ENCODE data around the gene FOXB2. TPM values are rescaled to one million over a fixed set of nuclear protein-coding genes. Genes with fewer than 3 reads are reported as not detected.

The FOXB2 gene
- total RNA-seq, 5 donors from 2014 or later (not counting 1 experiment from before 2014, with no cell fraction given): not detected

DNA sequence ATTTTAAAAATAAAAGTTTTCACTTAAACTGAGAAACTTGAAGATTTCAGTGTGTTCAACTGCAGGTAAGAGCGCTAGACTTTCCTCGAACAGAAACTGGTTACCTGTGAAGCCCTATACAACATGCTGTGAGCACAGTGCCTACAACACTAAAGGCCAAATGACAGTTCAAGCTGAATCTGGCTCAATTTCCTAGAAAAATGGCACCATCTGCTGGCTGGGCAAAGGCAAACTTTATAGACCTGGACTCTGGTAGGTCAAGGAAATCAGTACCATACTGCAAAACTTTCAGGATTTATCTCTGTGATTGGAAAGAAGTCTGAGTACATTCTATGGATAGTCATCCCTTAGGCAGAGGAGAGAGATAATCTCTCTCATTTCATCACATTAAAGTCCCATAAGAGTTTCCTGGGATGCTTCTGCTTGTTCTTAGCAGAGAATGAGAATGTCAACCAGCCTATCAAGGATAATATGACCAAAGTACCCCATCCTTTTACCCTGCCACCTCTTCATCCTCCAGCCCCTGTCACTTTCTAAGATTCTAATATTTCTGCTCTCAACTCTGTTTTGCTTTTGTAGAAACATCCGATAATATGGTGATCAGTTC is 31.8 kb upstream of the FOXB2 start:
- Mint-ChIP-seq H3K4me1 (no peaks in the 10 kb centered on the region), H3K4me3 (no peak overlapping the region), H3K27me3 (peaks cover 4% of the 10 kb centered on the region in 2 donors), H3K36me3 (no peaks in the 10 kb centered on the region), H3K27ac (no peak overlapping the region), H3K9me3 (no peaks in the 10 kb centered on the region)
- ATAC-seq (replicated peaks in 1 of 4) (no peak), DNase-seq (peak in 1 of 35 experiments; percentile 8)
- Histone ChIP-seq H3K9me3 (no peaks in the 10 kb centered on the region), H3K4me1 (ENCODE audit: control insufficient read depth in 1 of 2, extremely low read depth in 1 of 2, insufficient read depth in 2 of 2, low read length in 2 of 2) (no peaks in the 10 kb centered on the region), H3K36me3 (ENCODE audit: control insufficient read depth in 2 of 2, extremely low read depth in 1 of 2, insufficient read depth in 1 of 2, low read length in 1 of 2) (no peaks in the 10 kb centered on the region), H3K27ac (ENCODE audit: low read length) (no peak overlapping the region), H3K4me3 (ENCODE audit: control insufficient read depth in 1 of 2, extremely low read depth in 1 of 2, low read length in 1 of 2) (no peak overlapping the region), H3K27me3 (replicated peaks in 1 of 2; ENCODE audit: control insufficient read depth in 2 of 2, extremely low read depth in 1 of 2, insufficient read depth in 2 of 2, low read length in 1 of 2) (peaks cover 0 to 10% of the 10 kb centered on the region in 2 experiments)
- POLR2A ChIA-PET: no interaction called here
- CTCF ChIA-PET: no interaction called here
- 71% methylated on average over 2 of the region's 3 CpGs for WGBS (ENCODE audit: insufficient coverage)

DNA sequence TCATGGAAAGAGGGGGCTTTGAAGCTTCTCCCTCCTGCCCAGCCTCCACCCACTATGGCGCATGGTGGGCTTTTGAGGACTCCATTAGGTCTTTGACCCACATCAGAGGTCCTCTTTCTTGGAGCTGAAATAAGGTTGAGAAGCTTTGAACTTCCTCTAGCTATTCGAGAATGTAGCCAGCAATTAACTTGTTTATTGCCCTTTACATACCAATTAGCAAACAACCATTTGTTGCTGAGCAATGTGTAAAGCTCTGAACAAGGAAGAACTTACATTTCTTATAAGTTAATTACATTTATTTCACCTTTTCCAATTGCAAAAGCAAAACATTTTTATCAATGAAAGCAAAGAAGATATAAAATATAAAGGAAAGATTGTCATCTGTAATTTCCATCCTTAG is 30.5 kb upstream of the FOXB2 start:
- Mint-ChIP-seq H3K27ac (no peak overlapping the region), H3K36me3 (no peaks in the 10 kb centered on the region), H3K4me3 (no peak overlapping the region), H3K27me3 (peaks cover 4% of the 10 kb centered on the region in 2 donors), H3K4me1 (no peaks in the 10 kb centered on the region), H3K9me3 (no peaks in the 10 kb centered on the region)
- WGBS (ENCODE audit: insufficient coverage): no CpG with 5 or more reads among the region's 2 CpGs
- DNase-seq (no peak), ATAC-seq (replicated peaks in 1 of 4) (no peak)
- Histone ChIP-seq H3K4me1 (ENCODE audit: control insufficient read depth in 1 of 2, extremely low read depth in 1 of 2, insufficient read depth in 2 of 2, low read length in 2 of 2) (no peaks in the 10 kb centered on the region), H3K36me3 (ENCODE audit: control insufficient read depth in 2 of 2, extremely low read depth in 1 of 2, insufficient read depth in 1 of 2, low read length in 1 of 2) (no peaks in the 10 kb centered on the region), H3K27me3 (replicated peaks in 1 of 2; ENCODE audit: control insufficient read depth in 2 of 2, extremely low read depth in 1 of 2, insufficient read depth in 2 of 2, low read length in 1 of 2) (peaks cover 0 to 15% of the 10 kb centered on the region in 2 experiments), H3K9me3 (no peaks in the 10 kb centered on the region), H3K27ac (ENCODE audit: low read length) (no peak overlapping the region), H3K4me3 (ENCODE audit: control insufficient read depth in 1 of 2, extremely low read depth in 1 of 2, low read length in 1 of 2) (no peak overlapping the region)
- ChIA-PET POLR2A (no interaction called here), CTCF (no interaction called here)

DNA sequence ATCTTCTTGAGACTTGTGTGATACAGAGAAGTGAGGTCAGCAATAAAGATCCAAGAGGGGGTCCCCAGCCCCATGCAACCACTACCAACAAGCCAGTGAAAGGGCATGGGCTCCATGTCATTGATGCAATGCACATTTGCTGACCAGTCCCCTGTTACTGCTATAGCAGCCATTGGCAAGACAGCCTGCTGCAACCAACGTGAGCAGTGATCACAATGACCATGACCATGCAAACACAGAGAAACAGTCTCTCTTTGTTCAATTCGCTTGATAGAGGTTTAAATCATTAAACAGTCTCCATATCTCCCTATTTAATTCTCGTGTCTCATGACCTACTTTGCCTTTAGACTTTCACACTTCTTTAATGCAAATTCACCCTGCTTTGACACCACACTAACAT is 30.0 kb upstream of the FOXB2 start:
- no peaks in the 10 kb centered on the region for H3K9me3 ChIP-seq
- 61% methylated on average over 3 of the region's 3 CpGs for WGBS (ENCODE audit: insufficient coverage)

DNA sequence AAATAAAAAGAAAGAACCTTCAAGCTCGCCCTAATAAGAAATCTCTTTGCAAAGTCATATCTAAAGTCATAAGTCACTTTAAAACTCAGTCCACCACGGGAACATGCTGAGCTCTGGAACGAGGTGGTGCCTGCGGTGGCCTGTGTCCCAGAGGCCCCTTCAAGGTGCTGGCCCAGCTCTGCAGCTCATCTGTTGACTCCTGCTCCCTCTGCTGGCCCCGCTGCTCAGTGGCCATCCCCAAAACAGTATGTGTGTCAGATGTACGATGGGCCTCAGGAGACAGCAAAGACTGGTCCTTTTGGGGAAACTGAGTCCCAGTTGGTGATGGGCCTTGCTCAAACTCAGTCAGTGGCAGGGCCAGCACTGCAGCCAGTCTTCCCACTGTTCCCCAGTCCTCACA is 22.8 kb upstream of the FOXB2 start:
- POLR2A ChIA-PET: no interaction called here
- Mint-ChIP-seq H3K4me3 (no peak overlapping the region), H3K27me3 (peaks cover 15 to 17% of the 10 kb centered on the region in 2 donors), H3K27ac (no peak overlapping the region), H3K36me3 (no peaks in the 10 kb centered on the region), H3K9me3 (no peaks in the 10 kb centered on the region), H3K4me1 (no peaks in the 10 kb centered on the region)
- ATAC-seq (replicated peaks in 1 of 4) (no peak), DNase-seq (no peak)
- WGBS (ENCODE audit: insufficient coverage): 18% methylated on average over 6 of the region's 6 CpGs
- Histone ChIP-seq H3K4me3 (ENCODE audit: control insufficient read depth in 1 of 2, extremely low read depth in 1 of 2, low read length in 1 of 2) (no peak overlapping the region), H3K4me1 (ENCODE audit: control insufficient read depth in 1 of 2, extremely low read depth in 1 of 2, insufficient read depth in 2 of 2, low read length in 2 of 2) (no peaks in the 10 kb centered on the region), H3K27ac (ENCODE audit: low read length) (no peak overlapping the region), H3K9me3 (no peaks in the 10 kb centered on the region), H3K36me3 (ENCODE audit: control insufficient read depth in 2 of 2, extremely low read depth in 1 of 2, insufficient read depth in 1 of 2, low read length in 1 of 2) (no peaks in the 10 kb centered on the region), H3K27me3 (replicated peaks in 1 of 2; ENCODE audit: control insufficient read depth in 2 of 2, extremely low read depth in 1 of 2, insufficient read depth in 2 of 2, low read length in 1 of 2) (peaks cover 0 to 16% of the 10 kb centered on the region in 2 experiments)
- CTCF ChIA-PET: no interaction called here

More for the DNA sequence above, 30.0 kb upstream of the FOXB2 start:
- no peak overlapping the region for H3K27ac ChIP-seq (ENCODE audit: low read length)
- H3K4me3 Mint-ChIP-seq: no peak overlapping the region
- no peak overlapping the region for H3K27ac Mint-ChIP-seq
- H3K4me1 ChIP-seq (ENCODE audit: control insufficient read depth in 1 of 2, extremely low read depth in 1 of 2, insufficient read depth in 2 of 2, low read length in 2 of 2): no peaks in the 10 kb centered on the region
- H3K27me3 ChIP-seq (replicated peaks in 1 of 2; ENCODE audit: control insufficient read depth in 2 of 2, extremely low read depth in 1 of 2, insufficient read depth in 2 of 2, low read length in 1 of 2): peaks cover 0 to 9% of the 10 kb centered on the region in 2 experiments
- H3K9me3 Mint-ChIP-seq: no peaks in the 10 kb centered on the region
- ChIA-PET CTCF (interaction anchor here in 1 of 2 donors (0.7 kb wide), 1 partner anchor 13 kb away, joined by 5 read pairs; no protein-coding TSS in a partner anchor), POLR2A (no interaction called here)
- H3K36me3 ChIP-seq (ENCODE audit: control insufficient read depth in 2 of 2, extremely low read depth in 1 of 2, insufficient read depth in 1 of 2, low read length in 1 of 2): no peaks in the 10 kb centered on the region
- no peak for DNase-seq
- no peak for ATAC-seq (replicated peaks in 1 of 4)
- H3K4me1 Mint-ChIP-seq: no peaks in the 10 kb centered on the region
- H3K36me3 Mint-ChIP-seq: no peaks in the 10 kb centered on the region
- H3K27me3 Mint-ChIP-seq: peaks cover 4% of the 10 kb centered on the region in 2 donors
- H3K4me3 ChIP-seq (ENCODE audit: control insufficient read depth in 1 of 2, extremely low read depth in 1 of 2, low read length in 1 of 2): no peak overlapping the region

DNA sequence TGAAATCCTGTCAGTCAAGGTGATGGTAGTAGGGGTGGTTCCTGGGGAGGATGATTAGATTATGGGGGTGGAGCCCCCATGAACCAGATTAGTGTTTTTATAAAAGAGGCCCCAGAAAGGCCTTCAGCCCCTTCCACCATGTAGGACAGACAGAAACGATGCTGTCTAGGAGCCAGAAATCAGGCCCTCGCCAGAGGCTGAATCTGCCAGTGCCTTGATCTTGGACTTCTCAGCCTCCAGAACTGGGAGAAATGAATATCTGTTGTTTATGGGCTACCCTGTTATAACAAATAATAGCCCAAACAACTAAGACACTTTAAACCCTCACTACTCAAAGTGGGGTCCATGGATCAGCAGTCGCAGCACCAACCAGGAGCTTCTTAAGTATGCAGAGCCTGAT is 20.2 kb upstream of the FOXB2 start:
- WGBS (ENCODE audit: insufficient coverage): no CpG with 5 or more reads among the region's 3 CpGs
- DNase-seq (no peak), ATAC-seq (replicated peaks in 1 of 4) (no peak)
- Histone ChIP-seq H3K27me3 (replicated peaks in 1 of 2; ENCODE audit: control insufficient read depth in 2 of 2, extremely low read depth in 1 of 2, insufficient read depth in 2 of 2, low read length in 1 of 2) (peaks cover 0 to 9% of the 10 kb centered on the region in 2 experiments), H3K36me3 (ENCODE audit: control insufficient read depth in 2 of 2, extremely low read depth in 1 of 2, insufficient read depth in 1 of 2, low read length in 1 of 2) (no peaks in the 10 kb centered on the region), H3K4me3 (ENCODE audit: control insufficient read depth in 1 of 2, extremely low read depth in 1 of 2, low read length in 1 of 2) (no peak overlapping the region), H3K27ac (ENCODE audit: low read length) (no peak overlapping the region), H3K9me3 (no peaks in the 10 kb centered on the region), H3K4me1 (ENCODE audit: control insufficient read depth in 1 of 2, extremely low read depth in 1 of 2, insufficient read depth in 2 of 2, low read length in 2 of 2) (no peaks in the 10 kb centered on the region)
- no peak overlapping the region for H3K27ac Mint-ChIP-seq
- POLR2A ChIA-PET: no interaction called here
- no peaks in the 10 kb centered on the region for H3K4me1 Mint-ChIP-seq
- H3K9me3 Mint-ChIP-seq: no peaks in the 10 kb centered on the region
- H3K4me3 Mint-ChIP-seq: no peak overlapping the region
- CTCF ChIA-PET: no interaction called here
- H3K27me3 Mint-ChIP-seq: peaks cover 27 to 37% of the 10 kb centered on the region in 2 donors
- H3K36me3 Mint-ChIP-seq: no peaks in the 10 kb centered on the region

DNA sequence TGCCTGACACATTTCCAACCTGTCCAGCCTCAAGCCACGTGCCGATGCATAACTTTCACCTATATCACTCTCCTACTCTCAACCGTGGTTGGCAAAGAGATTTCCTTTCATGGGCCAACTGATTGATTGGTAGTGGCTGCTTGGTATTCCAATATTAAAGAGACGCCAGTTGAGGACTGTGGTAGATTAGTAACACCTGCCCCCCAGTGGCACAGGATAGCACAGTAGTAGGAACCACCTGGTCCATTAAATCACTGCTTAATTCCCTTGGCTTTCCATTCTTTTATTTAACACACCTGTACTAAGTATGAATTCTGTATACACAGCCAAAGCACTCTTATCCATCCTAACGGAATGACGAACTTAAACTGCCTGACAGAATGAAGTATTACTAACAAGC is 19.1 kb upstream of the FOXB2 start:
- no peak overlapping the region for H3K27ac ChIP-seq (ENCODE audit: low read length)
- no peaks in the 10 kb centered on the region for H3K36me3 Mint-ChIP-seq
- H3K9me3 ChIP-seq: no peaks in the 10 kb centered on the region
- no peaks in the 10 kb centered on the region for H3K36me3 ChIP-seq (ENCODE audit: control insufficient read depth in 2 of 2, extremely low read depth in 1 of 2, insufficient read depth in 1 of 2, low read length in 1 of 2)
- 90% methylated on average over 2 of the region's 6 CpGs for WGBS (ENCODE audit: insufficient coverage)
- H3K27me3 ChIP-seq (replicated peaks in 1 of 2; ENCODE audit: control insufficient read depth in 2 of 2, extremely low read depth in 1 of 2, insufficient read depth in 2 of 2, low read length in 1 of 2): peaks cover 3 to 9% of the 10 kb centered on the region in 2 experiments
- no peaks in the 10 kb centered on the region for H3K9me3 Mint-ChIP-seq
- CTCF ChIA-PET: no interaction called here
- H3K4me1 Mint-ChIP-seq: no peaks in the 10 kb centered on the region
- POLR2A ChIA-PET: interaction anchor here in 1 of 2 donors (0.6 kb wide), 1 partner anchor 23 kb away, joined by 4 read pairs; no protein-coding TSS in a partner anchor
- no peaks in the 10 kb centered on the region for H3K4me1 ChIP-seq (ENCODE audit: control insufficient read depth in 1 of 2, extremely low read depth in 1 of 2, insufficient read depth in 2 of 2, low read length in 2 of 2)
- no peak overlapping the region for H3K4me3 Mint-ChIP-seq
- DNase-seq (no peak), ATAC-seq (replicated peaks in 1 of 4) (no peak)
- H3K27me3 Mint-ChIP-seq: peaks cover 31 to 45% of the 10 kb centered on the region in 2 donors
- no peak overlapping the region for H3K4me3 ChIP-seq (ENCODE audit: control insufficient read depth in 1 of 2, extremely low read depth in 1 of 2, low read length in 1 of 2)
- no peak overlapping the region for H3K27ac Mint-ChIP-seq

DNA sequence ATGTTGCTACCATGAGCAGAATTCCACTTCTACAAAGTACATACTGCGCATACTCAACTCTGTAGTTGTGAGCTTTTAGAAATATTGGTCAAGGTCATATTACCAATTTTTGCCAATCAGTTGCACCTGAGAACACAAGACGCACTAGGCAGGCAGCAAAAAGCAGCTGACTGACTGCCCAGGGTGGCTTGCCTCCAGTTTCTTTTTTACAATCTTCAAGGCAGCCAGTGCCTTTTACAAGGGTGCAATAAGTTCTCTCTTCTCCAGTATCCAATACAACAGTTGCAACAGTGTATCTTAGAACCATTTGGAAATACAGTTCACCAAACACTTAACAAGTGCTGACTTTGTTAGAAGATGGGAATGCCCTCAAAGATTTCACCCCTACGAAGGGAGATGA is 16.1 kb upstream of the FOXB2 start:
- Mint-ChIP-seq H3K4me1 (no peaks in the 10 kb centered on the region), H3K27ac (no peak overlapping the region), H3K27me3 (peaks cover 40 to 51% of the 10 kb centered on the region in 2 donors), H3K9me3 (no peaks in the 10 kb centered on the region), H3K36me3 (no peaks in the 10 kb centered on the region), H3K4me3 (no peak overlapping the region)
- Histone ChIP-seq H3K4me3 (ENCODE audit: control insufficient read depth in 1 of 2, extremely low read depth in 1 of 2, low read length in 1 of 2) (no peak overlapping the region), H3K4me1 (ENCODE audit: control insufficient read depth in 1 of 2, extremely low read depth in 1 of 2, insufficient read depth in 2 of 2, low read length in 2 of 2) (no peaks in the 10 kb centered on the region), H3K9me3 (no peaks in the 10 kb centered on the region), H3K27me3 (replicated peaks in 1 of 2; ENCODE audit: control insufficient read depth in 2 of 2, extremely low read depth in 1 of 2, insufficient read depth in 2 of 2, low read length in 1 of 2) (peaks cover 5 to 9% of the 10 kb centered on the region in 2 experiments), H3K27ac (ENCODE audit: low read length) (no peak overlapping the region), H3K36me3 (ENCODE audit: control insufficient read depth in 2 of 2, extremely low read depth in 1 of 2, insufficient read depth in 1 of 2, low read length in 1 of 2) (no peaks in the 10 kb centered on the region)
- no peak for DNase-seq
- POLR2A ChIA-PET: no interaction called here
- no peak for ATAC-seq (replicated peaks in 1 of 4)
- CTCF ChIA-PET: no interaction called here
- WGBS (ENCODE audit: insufficient coverage): 100% methylated on average over 1 of the region's 3 CpGs
